HepG2 (cell line): ENCODE results near the gene KCNIP3. TPM values are rescaled to one million over a fixed set of nuclear protein-coding genes. Genes with fewer than 3 reads are reported as not detected.

ENCODE experiments used
- ATAC-seq: fragments of 200-7000 bp; cut with Tn5 transposase; 3 replicates; pipeline ENCODE4 v1.9.1; 2020; ENCODE audit warnings: mild to moderate bottlenecking, moderate library complexity
- BruUV-seq: library from RNA; stranded (reverse); fragments of 400-500 nt; replicated peaks from 2 replicates; lab custom pipeline; 2021; lab: Mats Ljungman, UMichigan
- CTCF ChIA-PET: fragments of 300-600 bp; formaldehyde crosslinking; extraction: SDS; loops from one replicate; lab custom pipeline; 2021; ENCODE audit warnings: low total read pairs, inconsistent platforms, low intra/inter-chr PET ratio; lab: Yijun Ruan, JAX
- POLR2A ChIA-PET: fragments of 350-600 bp; sonication (Branson Sonifier 250); formaldehyde crosslinking; loops from one replicate; lab custom pipeline; 2020; ENCODE audit warnings: antibody characterized with exemption, inconsistent platforms; lab: Yijun Ruan, JAX
- DNase-seq: peaks from one replicate; pipeline ENCODE4 v3.0.0-alpha.2; 2015; ENCODE audit warnings: low spot score
- FAIRE-seq: peaks from 3 replicates; lab custom pipeline; 2011; peaks lifted over from hg19 to GRCh38; lab: Jason Lieb, UNC
- H2AFZ ChIP-seq: one replicate; pipeline ENCODE4 v1.6.1; 2011; ENCODE audit warnings: low read length, inconsistent platforms
- H3K27ac ChIP-seq: fragments of 300-600 bp; 3 replicates; pipeline ENCODE4 v1.8.0; 2011; ENCODE audit warnings: mixed run types, mild to moderate bottlenecking, mixed read lengths, low read length, inconsistent platforms; ENCODE audit not compliant: insufficient read depth; ENCODE audit errors: extremely low read length
- H3K27me3 ChIP-seq, 2 experiments: fragments of 200-600 bp in 1 of 2; 2 replicates in 1 of 2; 3 replicates in 1 of 2; pipeline versions ENCODE4 v1.6.0 to v1.8.0; 2011; ENCODE audit warnings: low read length in 2 of 2, mild to moderate bottlenecking in 2 of 2, moderate library complexity in 2 of 2, inconsistent platforms in 1 of 2; ENCODE audit not compliant: insufficient read depth in 2 of 2, control insufficient read depth in 1 of 2
- H3K36me3 ChIP-seq, 2 experiments: fragments of 200-600 bp in 1 of 2; replicated peaks in 1 of 2; 2 replicates in 1 of 2; 3 replicates in 1 of 2; pipeline versions ENCODE4 v1.5.1 to v1.8.0; 2011; ENCODE audit warnings: low read length in 2 of 2, inconsistent platforms in 1 of 2; ENCODE audit not compliant: insufficient read depth in 2 of 2, control insufficient read depth in 1 of 2
- H3K4me1 ChIP-seq: 2 replicates; pipeline ENCODE4 v1.5.1; 2012; ENCODE audit warnings: low read length, inconsistent platforms; ENCODE audit not compliant: insufficient read depth
- H3K4me2 ChIP-seq: 2 replicates; pipeline ENCODE4 v1.6.0; 2011; ENCODE audit warnings: low read depth, low read length, inconsistent platforms
- H3K4me3 ChIP-seq, 3 experiments: fragments of 200-600 bp in 1 of 3; sonication (generic), shearing (Covaris generic) in 1 of 3; replicated peaks in 1 of 3; 2 replicates each; pipeline ENCODE4 v1.5.1; 2011 to 2016; ENCODE audit warnings: low read length in 3 of 3, inconsistent platforms in 2 of 3, low read depth in 2 of 3, mild to moderate bottlenecking in 2 of 3, control low read depth in 1 of 3, mixed read lengths in 1 of 3; ENCODE audit not compliant: insufficient read depth in 1 of 3
- H3K79me2 ChIP-seq: one replicate; pipeline ENCODE4 v1.6.1; 2011; ENCODE audit warnings: low read length, inconsistent platforms; ENCODE audit not compliant: insufficient read depth
- H3K9ac ChIP-seq: 2 replicates; pipeline ENCODE4 v1.6.0; 2011; ENCODE audit warnings: mild to moderate bottlenecking, low read depth, low read length, inconsistent platforms; ENCODE audit not compliant: insufficient read depth
- H3K9me3 ChIP-seq: 2 replicates; pipeline ENCODE4 v1.5.1; 2012; ENCODE audit warnings: mild to moderate bottlenecking, low read length
- H4K20me1 ChIP-seq: 2 replicates; pipeline ENCODE4 v1.6.0; 2011; ENCODE audit warnings: inconsistent platforms, mild to moderate bottlenecking, low read length, moderate library complexity; ENCODE audit not compliant: insufficient read depth
- ARNTL ChIP-seq: sonication (generic); formaldehyde crosslinking; IDR thresholded peaks from 2 replicates; pipeline ENCODE4 v1.4.0; 2020; ENCODE audit warnings: mild to moderate bottlenecking, missing genetic modification reagents
- CHD2 ChIP-seq: IDR thresholded peaks from 2 replicates; pipeline ENCODE4 v1.6.1; 2011; ENCODE audit warnings: low read depth, low read length, improper control_type of control experiment
- HNRNPUL1 ChIP-seq: fragments of 200-400 bp; formaldehyde crosslinking; IDR thresholded peaks from 2 replicates; pipeline ENCODE4 v1.6.1; 2017; ENCODE audit warnings: low read depth, mild to moderate bottlenecking, low read length, moderate library complexity
- KLF9 ChIP-seq: IDR thresholded peaks from 2 replicates; pipeline ENCODE4 v1.6.1; 2016; ENCODE audit warnings: low read depth
- MTA3 ChIP-seq: sonication (generic); formaldehyde crosslinking; IDR thresholded peaks from 2 replicates; pipeline ENCODE4 v1.4.0; 2020; ENCODE audit warnings: missing genetic modification reagents
- PTBP1 ChIP-seq: fragments of 200-400 bp; formaldehyde crosslinking; IDR thresholded peaks from 2 replicates; pipeline ENCODE4 v1.6.1; 2018; ENCODE audit warnings: low read length, low read depth; ENCODE audit not compliant: poor library complexity, severe bottlenecking
- RBFOX2 ChIP-seq: fragments of 200-400 bp; formaldehyde crosslinking; IDR thresholded peaks from 2 replicates; pipeline ENCODE4 v1.6.1; 2017; ENCODE audit warnings: low read depth, mild to moderate bottlenecking, low read length
- SETDB1 ChIP-seq: sonication (generic); formaldehyde crosslinking; IDR thresholded peaks from 2 replicates; pipeline ENCODE4 v1.5.1; 2020; ENCODE audit warnings: missing genetic modification reagents, mild to moderate bottlenecking, borderline replicate concordance
- ZFP36 ChIP-seq: fragments of 150-350 bp; IDR thresholded peaks from 2 replicates; pipeline ENCODE4 v1.6.1; 2018; ENCODE audit warnings: borderline replicate concordance, low read length, low read depth; ENCODE audit not compliant: partially characterized antibody
- ZKSCAN1 ChIP-seq: fragments of 150-350 bp; IDR thresholded peaks from 2 replicates; pipeline ENCODE4 v1.6.1; 2014; ENCODE audit warnings: low read length
- ZNF34 ChIP-seq: sonication (generic); formaldehyde crosslinking; IDR thresholded peaks from 2 replicates; pipeline ENCODE4 v1.4.0; 2020; ENCODE audit warnings: mild to moderate bottlenecking, missing genetic modification reagents, borderline replicate concordance
- ZNF678 ChIP-seq: sonication (generic); formaldehyde crosslinking; IDR thresholded peaks from 2 replicates; pipeline ENCODE4 v1.4.0; 2020; ENCODE audit warnings: mild to moderate bottlenecking, missing genetic modification reagents
- WGBS: methylation state at CpG from one replicate; pipeline ENCODE4 v1.1.6; 2017; ENCODE audit warnings: low lambda C conversion rate; 5-methylcytosine and 5-hydroxymethylcytosine counted together
- in situ Hi-C: cut with HindIII; loops from 2 replicates; pipeline ENCODE4 v1.10.0; 2017; ENCODE audit warnings: low pct_unique_long_range_greater_than_20kb; ENCODE audit not compliant: extremely low pct_ligation_motif_present
- intact Hi-C: fragments of 100-400 bp; cut with micrococcal nuclease; formaldehyde crosslinking; loops from one replicate; pipeline ENCODE4 v1.10.0; 2022; ENCODE audit not compliant: unreplicated experiment
- polyA plus RNA-seq, 8 experiments: library from polyadenylated mRNA; depleted of rRNA in 3 of 8; stranded (reverse) in 7 of 8; unstranded in 1 of 8; fragments of >200 nt; fragmentation: Illumina TruSeq in 4 of 8; extraction: Trizol in 4 of 8; gene quantifications; 2 replicates each; pipeline versions ENCODE4 v1.2.1 to v1.2.3, GENCODE V29; 2011 to 2016; ENCODE audit warnings: low read depth in 4 of 8, missing spikeins in 1 of 8, mixed read lengths in 1 of 8; ENCODE audit not compliant: insufficient read depth in 1 of 8
- total RNA-seq, 5 experiments: library from RNA; depleted of rRNA; stranded (reverse); fragments of >200 nt; fragmentation: Illumina TruSeq; extraction: Trizol; gene quantifications; 2 replicates each; pipeline ENCODE4 v1.2.3, GENCODE V29; 2016; ENCODE audit warnings: low read depth in 1 of 5
- TF ChIP-seq, protein P1 (sequence below): IDR thresholded peaks from 2 replicates; pipeline ENCODE4 v1.6.1; 2016; ENCODE audit warnings: low read depth, missing genetic modification reagents, missing compliant biosample characterization

Gene KCNIP3
- total and polyA plus RNA-seq, 2 of the 13 experiments (the other 11 are each of a cell fraction or from before 2014, with no cell fraction given) = not detected

- FAIRE-seq (no peak), DNase-seq (no peak), ATAC-seq (no peak)
- intact Hi-C loops (no loop called here), in situ Hi-C loops (no loop called here)
- no peaks in the 10 kb centered on the region for H3K9me3 ChIP-seq
- no peaks in the 10 kb centered on the region; the same call in 1 of the 2 replicates for H4K20me1 ChIP-seq
- TF ChIP-seq PTBP1 (no peak), CHD2 (no peak), MTA3 (no peak), HNRNPUL1 (no peak), SETDB1 (CRISPR knock-in tag) (no peak), RBFOX2 (no peak), ARNTL (CRISPR knock-in tag) (no peak), KLF9 (CRISPR knock-in tag) (no peak), ZFP36 (no peak), ZNF678 (CRISPR knock-in tag) (no peak), ZKSCAN1 (no peak), ZNF34 (CRISPR knock-in tag) (no peak)
- TF ChIP-seq, protein P1, sequence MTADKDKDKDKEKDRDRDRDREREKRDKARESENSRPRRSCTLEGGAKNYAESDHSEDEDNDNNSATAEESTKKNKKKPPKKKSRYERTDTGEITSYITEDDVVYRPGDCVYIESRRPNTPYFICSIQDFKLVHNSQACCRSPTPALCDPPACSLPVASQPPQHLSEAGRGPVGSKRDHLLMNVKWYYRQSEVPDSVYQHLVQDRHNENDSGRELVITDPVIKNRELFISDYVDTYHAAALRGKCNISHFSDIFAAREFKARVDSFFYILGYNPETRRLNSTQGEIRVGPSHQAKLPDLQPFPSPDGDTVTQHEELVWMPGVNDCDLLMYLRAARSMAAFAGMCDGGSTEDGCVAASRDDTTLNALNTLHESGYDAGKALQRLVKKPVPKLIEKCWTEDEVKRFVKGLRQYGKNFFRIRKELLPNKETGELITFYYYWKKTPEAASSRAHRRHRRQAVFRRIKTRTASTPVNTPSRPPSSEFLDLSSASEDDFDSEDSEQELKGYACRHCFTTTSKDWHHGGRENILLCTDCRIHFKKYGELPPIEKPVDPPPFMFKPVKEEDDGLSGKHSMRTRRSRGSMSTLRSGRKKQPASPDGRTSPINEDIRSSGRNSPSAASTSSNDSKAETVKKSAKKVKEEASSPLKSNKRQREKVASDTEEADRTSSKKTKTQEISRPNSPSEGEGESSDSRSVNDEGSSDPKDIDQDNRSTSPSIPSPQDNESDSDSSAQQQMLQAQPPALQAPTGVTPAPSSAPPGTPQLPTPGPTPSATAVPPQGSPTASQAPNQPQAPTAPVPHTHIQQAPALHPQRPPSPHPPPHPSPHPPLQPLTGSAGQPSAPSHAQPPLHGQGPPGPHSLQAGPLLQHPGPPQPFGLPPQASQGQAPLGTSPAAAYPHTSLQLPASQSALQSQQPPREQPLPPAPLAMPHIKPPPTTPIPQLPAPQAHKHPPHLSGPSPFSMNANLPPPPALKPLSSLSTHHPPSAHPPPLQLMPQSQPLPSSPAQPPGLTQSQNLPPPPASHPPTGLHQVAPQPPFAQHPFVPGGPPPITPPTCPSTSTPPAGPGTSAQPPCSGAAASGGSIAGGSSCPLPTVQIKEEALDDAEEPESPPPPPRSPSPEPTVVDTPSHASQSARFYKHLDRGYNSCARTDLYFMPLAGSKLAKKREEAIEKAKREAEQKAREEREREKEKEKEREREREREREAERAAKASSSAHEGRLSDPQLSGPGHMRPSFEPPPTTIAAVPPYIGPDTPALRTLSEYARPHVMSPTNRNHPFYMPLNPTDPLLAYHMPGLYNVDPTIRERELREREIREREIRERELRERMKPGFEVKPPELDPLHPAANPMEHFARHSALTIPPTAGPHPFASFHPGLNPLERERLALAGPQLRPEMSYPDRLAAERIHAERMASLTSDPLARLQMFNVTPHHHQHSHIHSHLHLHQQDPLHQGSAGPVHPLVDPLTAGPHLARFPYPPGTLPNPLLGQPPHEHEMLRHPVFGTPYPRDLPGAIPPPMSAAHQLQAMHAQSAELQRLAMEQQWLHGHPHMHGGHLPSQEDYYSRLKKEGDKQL (CRISPR knock-in tag) = no peak
- H3K79me2 ChIP-seq = no peaks in the 10 kb centered on the region
- H3K4me3 ChIP-seq = no peak overlapping the region
- H3K27me3 ChIP-seq = peaks cover 9 to 62% of the 10 kb centered on the region in 2 experiments
- H3K9ac ChIP-seq = no peak overlapping the region
- ChIA-PET POLR2A (no interaction called here), CTCF (no interaction called here)
- no peak overlapping the region for H2AFZ ChIP-seq
- no peaks in the 10 kb centered on the region for H3K4me1 ChIP-seq
- H3K36me3 ChIP-seq = no peaks in the 10 kb centered on the region
- H3K27ac ChIP-seq = no peak overlapping the region
- no peak overlapping the region for H3K4me2 ChIP-seq
- BruUV-seq = no TSS peak
- 13% methylated on average over 11 of the region's 11 CpGs for WGBS
Measured at GRCh38 chr2:95320344-95320712, 23.2 kb downstream of the KCNIP3 start.
